NCI-H146 (cell line): ENCODE measurements around the gene GLB1L3.

Source experiments
- DNase-seq: peaks from one replicate; lab custom pipeline; 2025; lab: John Stamatoyannopoulos, UW

The GLB1L3 gene, protein sequence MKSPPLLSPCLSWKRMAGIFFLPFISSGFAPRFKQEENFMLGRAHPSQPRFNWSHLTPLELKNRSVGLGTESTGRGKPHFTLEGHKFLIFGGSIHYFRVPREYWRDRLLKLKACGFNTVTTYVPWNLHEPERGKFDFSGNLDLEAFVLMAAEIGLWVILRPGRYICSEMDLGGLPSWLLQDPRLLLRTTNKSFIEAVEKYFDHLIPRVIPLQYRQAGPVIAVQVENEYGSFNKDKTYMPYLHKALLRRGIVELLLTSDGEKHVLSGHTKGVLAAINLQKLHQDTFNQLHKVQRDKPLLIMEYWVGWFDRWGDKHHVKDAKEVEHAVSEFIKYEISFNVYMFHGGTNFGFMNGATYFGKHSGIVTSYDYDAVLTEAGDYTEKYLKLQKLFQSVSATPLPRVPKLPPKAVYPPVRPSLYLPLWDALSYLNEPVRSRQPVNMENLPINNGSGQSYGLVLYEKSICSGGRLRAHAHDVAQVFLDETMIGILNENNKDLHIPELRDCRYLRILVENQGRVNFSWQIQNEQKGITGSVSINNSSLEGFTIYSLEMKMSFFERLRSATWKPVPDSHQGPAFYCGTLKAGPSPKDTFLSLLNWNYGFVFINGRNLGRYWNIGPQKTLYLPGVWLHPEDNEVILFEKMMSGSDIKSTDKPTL

DNA sequence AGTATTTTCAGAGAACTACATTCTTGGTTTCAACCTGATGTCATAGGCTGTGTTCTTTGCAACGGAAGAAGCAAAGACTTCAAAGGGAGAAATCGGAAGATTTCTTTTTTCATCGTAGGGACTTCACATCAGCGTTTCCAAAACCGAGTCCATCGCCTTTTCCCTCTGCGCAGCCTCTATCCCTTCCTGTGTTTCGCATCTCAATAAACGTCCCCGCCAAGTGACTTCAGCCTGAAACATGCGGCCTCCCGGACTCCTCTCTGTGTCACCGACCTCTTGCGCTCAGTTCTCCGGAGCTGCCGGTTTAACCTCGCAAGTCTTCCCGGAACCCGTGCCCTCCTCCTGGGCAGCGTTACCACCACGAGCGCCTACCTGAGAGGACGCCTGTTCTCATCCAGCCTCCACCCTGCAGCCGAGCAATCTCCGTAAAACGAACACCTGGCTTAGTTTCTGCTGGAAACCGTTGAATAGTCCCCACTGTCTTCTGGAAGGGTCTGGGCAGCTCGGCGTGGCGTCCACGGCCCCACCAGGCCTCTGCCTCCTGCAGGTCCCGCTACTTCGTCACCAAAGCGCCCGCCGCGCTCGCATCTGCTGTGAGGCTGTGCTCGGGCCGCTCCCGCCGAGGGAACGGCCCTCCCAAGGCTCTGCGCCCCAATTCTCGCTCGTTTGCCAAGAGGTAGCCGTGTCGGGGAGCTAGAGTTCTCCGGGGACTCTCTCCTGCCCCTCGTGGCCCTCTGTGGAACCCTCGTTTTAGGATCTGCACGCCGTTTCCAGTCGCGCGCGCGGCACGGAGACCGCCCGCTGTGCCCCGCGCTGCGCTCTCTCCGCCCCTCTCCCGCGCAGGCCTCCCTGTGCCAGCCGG lies at the start of gene GLB1L3:
TSS of gene GLB1L3 (plus strand) at position 846 of the 862 bp plus-strand sequence. CDS start 362 bp downstream, outside the sequence.
- DNase-seq = peak; percentile 82

DNA sequence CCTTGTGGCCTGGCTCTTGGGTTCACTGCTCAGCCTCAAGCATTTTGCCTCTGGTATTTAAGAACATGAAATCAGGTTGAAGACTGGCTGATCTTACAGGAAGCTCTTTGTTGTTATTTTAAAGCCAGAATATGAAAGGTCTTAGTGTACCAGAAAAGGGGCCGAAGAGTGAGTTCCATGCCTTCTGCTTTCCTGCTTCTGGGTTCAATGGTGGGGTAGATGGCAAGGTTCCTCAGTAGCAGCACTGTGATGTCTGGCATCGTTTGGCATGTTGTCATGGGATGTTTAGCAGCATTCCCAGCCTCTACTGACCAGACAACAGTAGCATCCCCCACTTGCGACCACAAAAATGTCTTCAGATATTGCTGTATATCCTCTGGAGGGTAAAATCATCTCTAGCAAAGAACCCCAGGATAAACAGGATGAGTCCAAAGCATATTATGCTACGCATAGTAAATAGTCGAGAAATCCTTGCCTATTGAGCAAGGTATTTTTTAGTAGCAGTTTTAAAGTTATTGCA lies 49.3 kb upstream of the GLB1L3 start:
- no peak for DNase-seq

DNA sequence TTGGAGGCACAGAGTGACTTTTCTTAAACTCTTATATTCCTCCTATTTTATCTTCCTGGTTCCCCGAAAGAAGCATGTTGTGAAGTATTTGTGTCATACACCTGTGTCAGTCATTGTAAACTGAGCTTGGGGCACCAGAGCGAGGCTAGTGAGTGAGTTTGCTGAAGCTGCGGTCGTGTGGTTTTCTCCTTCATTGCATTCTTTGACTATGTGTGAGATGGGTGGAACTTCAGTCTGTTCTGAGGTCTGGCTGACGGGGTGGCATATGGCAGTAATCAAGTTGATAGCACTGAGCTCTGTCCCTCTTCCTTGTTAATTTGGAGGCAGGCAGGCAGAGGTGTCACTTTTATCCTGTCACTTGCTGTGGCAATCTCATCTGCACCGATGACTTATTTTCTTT lies 47.6 kb upstream of the GLB1L3 start:
- DNase-seq = no peak

DNA sequence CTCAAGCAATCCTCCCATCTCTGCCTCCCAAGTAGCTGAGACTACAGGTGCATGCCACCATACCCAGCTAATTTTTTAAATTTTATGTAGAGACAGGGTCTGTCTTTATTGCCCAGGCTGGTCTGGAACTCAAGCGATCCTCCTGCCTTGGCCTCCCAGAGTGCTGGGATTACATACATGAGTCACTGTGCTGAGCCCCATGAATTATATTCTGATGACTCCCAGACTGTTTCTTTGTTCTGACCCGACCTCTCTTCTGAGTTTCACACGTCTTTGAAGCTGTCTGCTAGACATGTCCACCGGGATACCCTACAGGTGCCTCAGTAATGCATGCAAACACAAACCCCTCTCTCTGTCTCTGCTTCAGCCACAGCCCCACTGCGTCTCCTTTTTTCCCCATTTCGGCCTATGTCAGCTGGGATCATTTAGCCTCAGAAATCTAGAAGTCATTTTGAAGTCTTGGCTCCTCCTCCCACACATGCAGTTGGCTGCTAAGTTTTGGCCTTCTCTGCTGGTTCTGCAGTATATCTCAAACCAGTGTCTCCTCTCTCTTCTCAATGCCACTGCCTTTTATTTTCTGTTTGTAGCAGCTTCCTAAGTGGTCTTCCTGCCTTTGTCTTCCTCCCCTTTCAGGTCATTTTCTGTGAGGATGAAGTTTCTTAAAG lies 46.9 kb upstream of the GLB1L3 start:
- DNase-seq = no peak

DNA sequence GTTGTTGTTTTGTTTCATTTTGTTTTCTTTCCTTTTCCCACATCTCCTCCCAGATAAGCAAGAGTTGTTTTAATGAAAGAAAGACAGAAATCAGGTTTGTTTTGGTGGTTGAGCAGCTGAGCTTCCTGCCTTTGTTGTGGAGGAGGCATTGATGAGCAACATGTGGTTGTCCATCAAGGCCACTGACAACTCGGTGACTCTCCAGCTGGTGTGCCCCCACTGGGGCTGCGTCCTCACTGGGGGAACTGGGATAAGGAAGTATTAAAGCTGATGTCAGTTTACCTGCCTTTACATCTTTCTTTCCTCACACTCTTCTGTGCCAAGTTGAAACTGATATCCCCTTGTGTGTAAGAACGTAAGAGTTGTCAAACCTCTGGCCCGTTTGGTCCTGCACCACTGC lies 45.8 kb upstream of the GLB1L3 start:
- no peak for DNase-seq

DNA sequence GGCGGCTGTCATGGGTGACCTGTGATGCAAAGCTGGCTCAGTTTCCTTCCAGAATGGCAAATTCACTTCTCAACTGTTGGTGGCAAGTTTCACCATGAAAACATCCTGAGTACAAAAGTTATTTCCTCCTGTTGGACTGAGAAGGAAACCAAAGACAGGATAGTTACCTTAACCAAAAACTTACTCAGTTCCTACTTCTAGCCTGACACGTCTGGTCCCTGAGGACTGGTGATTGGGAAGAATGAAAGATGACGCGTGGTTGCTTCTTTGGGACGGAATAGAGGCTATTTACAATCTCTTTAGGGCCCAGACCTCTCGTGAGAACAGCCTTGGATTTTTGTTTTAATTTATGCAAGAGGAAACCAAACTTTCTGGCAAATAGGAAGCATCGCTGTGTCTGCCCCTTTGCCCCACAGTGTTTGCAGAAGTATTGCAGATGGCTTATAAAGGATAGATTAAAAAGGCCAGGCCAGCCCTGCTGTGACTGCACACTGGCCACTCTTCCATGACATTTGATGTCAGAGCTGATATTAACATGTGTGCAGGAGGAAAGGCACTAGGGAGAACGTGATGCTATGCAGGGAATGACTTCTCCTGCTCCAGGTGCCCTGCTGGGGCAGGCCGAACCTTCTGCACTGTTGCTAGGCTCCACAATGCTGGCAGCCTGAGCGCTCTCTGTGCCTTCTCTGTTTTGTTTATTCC lies 44.1 kb upstream of the GLB1L3 start:
- DNase-seq = no peak

DNA sequence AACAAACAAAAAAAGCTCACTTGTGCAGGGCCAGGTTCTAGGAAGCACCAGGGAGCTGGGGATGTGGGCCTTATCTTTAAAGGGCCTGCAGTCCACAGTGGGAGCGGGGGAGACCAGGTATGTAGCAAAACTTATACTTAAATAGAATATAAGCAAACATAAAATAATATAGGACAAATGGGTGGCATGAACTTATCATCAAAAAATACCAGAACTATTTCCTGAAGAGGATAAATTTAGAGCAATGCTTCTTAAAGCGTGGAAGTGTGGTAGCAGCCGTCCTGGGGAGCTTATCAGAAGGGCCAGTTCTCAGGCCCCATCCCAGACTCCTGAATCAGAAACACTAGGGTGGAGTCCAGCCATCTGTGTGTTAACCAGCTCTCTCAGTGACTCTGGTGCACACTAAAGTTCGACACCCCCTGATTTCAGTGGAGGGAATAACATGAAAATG lies 42.4 kb upstream of the GLB1L3 start:
- DNase-seq = no peak

DNA sequence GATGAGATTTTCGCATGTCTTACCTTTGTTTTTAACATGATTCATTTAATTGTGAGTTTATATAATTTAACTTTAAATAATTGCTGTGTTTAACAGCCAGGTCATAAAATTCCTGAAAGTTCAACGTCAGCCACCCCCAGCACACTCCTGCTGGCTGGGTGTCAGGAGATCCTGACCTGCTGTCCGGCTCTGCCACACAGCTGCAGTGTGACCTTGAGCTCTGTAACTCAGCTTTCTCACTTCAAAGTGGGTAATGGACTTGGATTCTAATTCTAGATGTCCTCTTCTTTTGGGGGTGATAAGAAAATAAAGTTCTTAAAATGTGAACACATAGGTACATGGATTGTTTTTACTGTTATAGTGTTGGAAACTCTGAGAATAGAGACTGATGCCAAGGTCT lies 40.8 kb upstream of the GLB1L3 start:
- DNase-seq = no peak

DNA sequence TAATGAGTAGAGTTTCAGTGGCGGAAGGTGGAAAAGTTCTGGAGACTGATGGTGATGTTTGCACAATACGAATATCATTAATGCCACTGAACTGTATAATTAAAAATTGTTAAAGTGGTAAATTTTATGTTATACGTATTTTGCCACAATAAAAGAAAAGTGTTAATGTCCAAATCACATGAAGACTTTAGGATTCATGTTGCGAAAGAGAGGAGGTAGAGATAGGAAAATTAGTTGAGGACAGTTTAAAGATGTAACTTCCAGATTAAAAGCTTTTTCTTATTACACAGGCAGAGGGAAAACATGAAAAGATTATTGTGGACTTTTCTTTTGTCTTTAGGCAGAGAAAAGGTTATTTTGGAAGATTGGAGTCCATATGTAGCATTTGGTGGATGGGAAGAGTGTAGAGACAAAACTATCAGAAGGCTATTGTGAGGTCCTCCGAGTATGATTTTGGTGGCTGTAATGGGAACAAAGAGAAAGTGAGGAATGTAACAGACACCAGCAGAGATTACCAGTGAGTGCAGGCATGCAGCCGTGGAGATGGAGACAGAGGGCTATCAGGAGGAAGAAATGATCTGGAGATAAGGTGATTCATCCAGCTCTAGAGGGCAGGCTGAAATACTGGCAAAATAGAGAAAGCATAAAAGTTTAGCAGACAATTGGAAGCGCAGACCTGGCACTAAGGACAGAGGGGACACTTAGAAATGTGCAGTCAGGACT lies 39.2 kb upstream of the GLB1L3 start:
- no peak for DNase-seq

DNA sequence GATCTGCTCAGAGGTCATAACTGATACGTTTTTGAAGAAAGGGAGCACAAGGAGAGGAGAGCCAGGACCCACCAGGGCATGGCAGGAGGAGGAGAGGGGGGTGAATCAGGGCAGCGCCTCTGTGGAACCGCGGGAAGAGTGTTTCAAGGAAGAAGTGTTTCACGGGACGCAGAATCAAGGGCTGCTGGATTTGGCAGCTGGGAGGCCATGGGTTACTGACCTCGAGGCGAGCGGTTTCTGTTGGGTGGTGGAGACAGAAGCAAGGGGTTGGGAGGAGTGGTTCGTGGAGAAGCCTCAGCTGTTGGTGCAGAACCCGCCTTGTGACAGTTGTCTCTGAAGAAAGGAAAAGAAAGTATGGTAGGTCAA lies 38.6 kb upstream of the GLB1L3 start:
- no peak for DNase-seq

DNA sequence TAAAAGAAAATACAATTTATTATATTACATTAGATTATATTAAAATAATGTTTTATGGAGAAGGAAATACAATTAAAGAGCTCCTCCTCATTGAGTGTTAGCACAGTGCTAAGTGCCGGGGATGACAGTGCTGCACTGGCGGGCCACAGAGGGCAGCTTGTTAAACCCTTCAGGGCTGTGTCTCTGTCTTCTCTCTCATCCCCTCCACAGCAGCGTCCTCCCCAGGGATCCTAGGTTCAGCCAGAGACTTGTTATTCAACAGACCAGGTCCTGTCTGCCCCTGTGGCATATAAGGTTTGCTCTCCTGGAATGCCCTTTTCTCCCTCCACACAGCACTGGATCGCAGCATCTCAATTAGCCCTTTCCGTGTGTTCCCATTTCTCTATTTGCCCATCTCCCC lies 37.2 kb upstream of the GLB1L3 start:
- DNase-seq = no peak

DNA sequence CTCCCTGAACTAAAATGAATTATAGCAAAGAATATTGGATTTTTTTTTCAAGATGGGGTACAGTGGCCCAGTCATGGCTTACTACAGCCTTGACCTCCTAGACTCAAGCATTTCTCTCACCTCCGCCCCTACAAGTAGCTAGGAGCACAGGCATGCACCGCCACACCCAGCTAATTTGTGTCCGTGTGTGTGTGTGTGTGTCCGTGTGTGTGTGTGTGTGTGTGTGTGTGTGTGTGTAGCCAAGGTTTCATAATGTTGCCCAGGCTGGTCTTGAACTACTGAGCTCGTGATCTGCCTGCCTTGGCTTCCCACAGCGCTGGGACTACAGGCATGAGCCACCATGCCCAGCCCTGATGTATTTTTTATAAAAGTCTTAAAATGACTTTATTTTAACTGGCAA lies 35.6 kb upstream of the GLB1L3 start:
- DNase-seq = no peak

DNA sequence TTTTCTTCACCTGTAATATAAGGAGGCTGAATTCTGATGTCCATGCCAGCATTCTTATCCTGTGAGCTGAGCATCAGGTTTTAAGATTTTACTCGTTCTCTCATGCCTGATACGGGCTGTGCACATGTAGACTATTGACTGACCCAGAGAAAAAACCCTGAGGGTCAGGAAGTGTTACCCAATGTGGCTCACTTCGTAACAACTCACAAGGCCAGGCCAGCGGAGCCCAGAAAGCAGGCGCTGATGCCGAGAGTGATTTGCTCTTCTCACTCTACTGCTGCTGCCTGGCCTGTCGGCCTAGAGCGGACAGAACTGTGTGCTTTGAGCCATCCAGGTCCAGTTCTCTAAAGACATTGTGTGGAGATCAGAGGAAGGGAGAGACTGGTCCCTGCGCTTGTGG lies 33.8 kb upstream of the GLB1L3 start:
- peak; percentile 73 for DNase-seq

DNA sequence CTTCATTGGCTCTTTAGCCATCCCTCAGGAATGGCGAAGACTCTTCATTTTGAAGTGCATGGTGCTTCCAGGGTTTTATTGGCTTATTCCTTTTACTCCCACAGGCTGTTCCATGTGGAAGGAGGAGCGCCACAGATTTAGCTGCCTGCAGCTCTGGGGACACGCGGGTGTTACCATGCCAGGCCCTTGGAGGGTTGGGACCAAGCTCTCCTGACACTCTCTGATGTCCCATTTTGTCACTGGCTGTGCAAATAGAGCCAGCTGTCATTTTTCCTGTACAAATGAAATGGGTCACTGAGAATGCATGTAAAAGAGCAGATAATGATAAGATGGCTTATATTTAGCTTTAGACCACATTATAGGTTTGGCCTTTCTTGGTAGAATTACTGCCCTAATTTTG lies 32.3 kb upstream of the GLB1L3 start:
- no peak for DNase-seq

DNA sequence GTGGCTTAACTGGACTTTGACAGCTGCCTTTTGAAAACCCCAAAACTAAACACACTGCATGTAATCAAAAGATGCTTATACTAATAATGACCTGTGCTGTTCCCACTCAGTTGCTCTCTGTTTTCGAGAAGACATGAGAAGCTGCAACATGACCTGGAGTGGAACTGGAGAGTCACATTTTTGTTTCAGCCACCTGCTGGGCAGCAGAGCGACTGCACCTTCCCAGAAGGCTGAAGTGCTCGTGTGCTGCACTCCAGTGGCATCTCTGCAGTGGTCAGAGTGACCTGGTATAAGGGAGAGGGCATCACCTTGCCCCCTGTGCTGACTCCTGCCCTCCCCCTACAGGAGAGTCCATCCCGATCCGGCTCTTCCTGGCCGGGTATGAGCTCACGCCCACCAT lies 31.6 kb upstream of the GLB1L3 start:
- peak; percentile 24 for DNase-seq

DNA sequence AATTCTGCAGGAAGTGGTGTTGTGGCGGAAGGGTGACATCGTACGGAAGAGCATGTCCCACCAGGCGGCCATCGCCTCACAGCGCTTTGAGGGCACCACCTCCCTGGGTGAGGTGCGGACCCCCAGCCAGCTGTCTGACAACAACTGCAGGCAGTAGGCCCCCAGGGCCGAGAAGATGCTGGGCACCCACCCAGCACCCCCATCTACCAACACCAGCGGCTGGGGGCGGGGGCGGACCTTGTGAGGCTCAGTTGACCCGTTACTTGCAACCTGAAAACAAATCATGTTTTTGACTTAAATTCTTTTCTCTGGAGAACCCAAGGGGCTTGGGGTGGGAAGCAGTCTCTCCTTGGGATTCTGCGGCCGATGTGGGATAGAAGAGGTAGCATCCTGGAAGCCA lies 30.7 kb upstream of the GLB1L3 start:
- DNase-seq = no peak

DNA sequence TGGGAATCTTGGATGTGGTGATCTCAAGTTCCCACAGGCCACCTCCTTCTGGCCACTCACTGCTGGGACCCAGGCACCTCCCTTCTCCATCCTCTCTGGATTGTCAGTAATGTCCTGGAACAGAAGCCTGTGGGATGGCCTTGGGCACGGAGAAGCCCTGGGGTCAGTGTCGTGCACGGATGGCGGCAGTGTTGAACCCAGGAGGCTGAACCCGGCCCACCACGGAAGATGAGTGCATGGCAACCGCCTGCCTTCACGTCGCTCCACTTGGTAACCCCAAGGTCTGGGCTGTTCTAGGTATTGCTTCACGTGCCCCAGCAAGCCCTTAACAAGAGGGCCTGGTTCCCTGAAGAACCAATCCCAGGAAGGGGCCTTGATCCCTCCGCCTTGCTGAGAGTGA lies 30.1 kb upstream of the GLB1L3 start:
- DNase-seq = no peak

DNA sequence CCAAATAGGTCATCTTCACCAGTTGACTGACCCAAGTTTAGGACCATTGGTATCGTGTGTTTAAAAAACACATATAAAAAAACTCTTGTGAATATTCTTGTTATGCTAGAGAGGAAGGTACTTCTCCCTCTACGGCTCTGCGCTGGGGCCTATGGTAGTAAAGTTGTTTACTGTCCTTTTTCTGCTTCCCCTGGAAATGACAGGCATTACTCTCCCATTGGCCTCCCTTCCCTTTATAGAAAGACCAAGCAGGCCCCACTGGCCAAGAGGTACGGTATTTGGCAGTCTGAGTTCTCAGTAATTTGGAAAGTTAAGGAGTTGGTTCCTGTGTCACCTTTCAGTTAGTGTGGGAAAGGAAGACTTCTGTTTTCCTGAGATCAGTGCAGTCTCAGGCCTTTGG lies 29.5 kb upstream of the GLB1L3 start:
- DNase-seq = no peak

DNA sequence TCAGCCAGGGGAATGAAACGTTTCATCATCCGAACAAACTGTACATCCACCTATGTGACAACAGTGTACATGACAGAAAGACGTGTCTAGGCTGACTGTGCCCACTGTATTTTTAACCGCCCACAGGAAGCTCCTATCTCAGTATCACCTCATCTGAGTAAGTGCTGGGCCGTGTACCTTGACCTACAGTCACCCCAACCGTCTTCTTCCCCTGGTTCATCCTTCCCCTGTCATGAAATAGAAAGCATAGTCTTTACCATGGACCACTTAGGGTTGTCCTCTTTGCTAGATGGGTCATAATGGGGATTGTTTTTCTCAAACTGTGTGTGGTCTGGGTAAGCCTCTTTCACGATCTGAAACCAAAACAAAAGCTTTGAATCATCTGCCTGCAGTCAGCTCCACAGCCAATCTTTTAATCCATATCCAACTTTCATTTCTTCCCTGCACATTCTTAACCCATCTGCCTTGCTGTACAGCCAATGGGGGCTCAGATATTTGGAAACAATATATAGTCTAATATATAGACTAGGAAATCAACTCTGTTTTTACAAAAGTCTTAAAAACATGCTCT lies 27.2 kb upstream of the GLB1L3 start:
- no peak for DNase-seq

DNA sequence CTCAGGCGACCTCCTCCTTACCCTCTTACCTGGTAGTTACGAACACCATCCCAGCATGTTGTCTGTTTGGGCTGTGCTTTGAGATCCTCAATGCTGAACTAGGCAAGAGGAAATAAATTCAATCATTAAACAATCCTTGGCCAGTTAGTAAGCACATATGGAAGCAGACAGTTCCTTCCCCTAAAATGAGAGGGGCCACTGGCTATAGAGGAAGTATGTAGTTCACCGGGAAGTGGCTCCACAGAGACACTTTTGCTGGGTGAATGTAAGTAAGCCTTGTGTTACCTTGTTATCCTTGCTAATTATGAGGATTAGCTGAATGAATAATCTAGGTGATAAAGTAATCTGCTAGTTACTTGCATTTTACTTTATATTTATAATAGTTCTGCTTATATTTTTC lies 25.9 kb upstream of the GLB1L3 start:
- no peak for DNase-seq
